ENCODE measurements around the gene GNAQ. TPM values are rescaled to one million over a fixed set of nuclear protein-coding genes. Genes with fewer than 3 reads are reported as not detected.

GNAQ gene
- total RNA-seq, 2 experiments from 2014 or later, result 17.6 to 24.2 TPM

GRCh38 chr9:77935974-77936373, 95.6 kb downstream of the GNAQ start:
- ATAC-seq (no peak), DNase-seq (no peak)
- no peak overlapping the region for H3K27ac Mint-ChIP-seq
- no peak overlapping the region for H3K4me3 Mint-ChIP-seq
- H3K27me3 Mint-ChIP-seq, result no peaks in the 10 kb centered on the region
- no peaks in the 10 kb centered on the region for H3K36me3 Mint-ChIP-seq
- CTCF ChIA-PET, result no interaction called here
- H3K9me3 Mint-ChIP-seq (ENCODE audit: low read depth), result no peaks in the 10 kb centered on the region
- H3K4me1 Mint-ChIP-seq, result no peaks in the 10 kb centered on the region

- CTCF ChIA-PET, result no interaction called here
- no peak overlapping the region for H3K27ac Mint-ChIP-seq
- no peaks in the 10 kb centered on the region for H3K9me3 Mint-ChIP-seq (ENCODE audit: low read depth)
- ATAC-seq, result no peak
- H3K4me1 Mint-ChIP-seq, result no peaks in the 10 kb centered on the region
- H3K36me3 Mint-ChIP-seq, result no peaks in the 10 kb centered on the region
- H3K27me3 Mint-ChIP-seq, result no peaks in the 10 kb centered on the region
- DNase-seq, result no peak
- H3K4me3 Mint-ChIP-seq, result no peak overlapping the region
Observed at GRCh38 chr9:77935211-77935610, 96.4 kb downstream of the GNAQ start.

DNA sequence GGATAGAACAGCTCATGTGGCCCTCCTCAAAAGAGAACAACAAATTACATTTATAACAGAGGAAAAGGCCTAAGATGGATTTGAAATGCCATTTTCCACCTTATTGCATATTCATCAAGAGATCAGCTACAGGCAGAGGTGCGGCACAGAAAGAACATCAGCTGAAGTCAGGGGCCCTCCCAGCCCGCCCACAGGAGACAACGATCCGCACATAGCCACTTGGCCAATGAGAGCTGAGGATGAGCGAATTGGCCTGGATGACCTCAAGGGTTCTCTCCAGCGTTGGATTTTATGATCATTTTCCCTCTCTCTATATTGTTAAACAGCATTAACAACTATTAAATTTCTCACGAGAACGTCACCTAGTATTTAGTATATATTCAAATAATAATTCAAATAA, 97.6 kb downstream of the GNAQ start:
- CTCF ChIA-PET, result no interaction called here
- Mint-ChIP-seq H3K27ac (no peak overlapping the region), H3K4me1 (no peaks in the 10 kb centered on the region)

GRCh38 chr9:77933019-77933418, 98.6 kb downstream of the GNAQ start:
- Mint-ChIP-seq H3K4me1 (no peaks in the 10 kb centered on the region), H3K4me3 (no peak overlapping the region), H3K27me3 (no peaks in the 10 kb centered on the region), H3K9me3 (ENCODE audit: low read depth) (no peaks in the 10 kb centered on the region), H3K27ac (no peak overlapping the region), H3K36me3 (no peaks in the 10 kb centered on the region)
- CTCF ChIA-PET, result no interaction called here
- no peak for DNase-seq
- no peak for ATAC-seq

More for the DNA sequence above, 97.6 kb downstream of the GNAQ start:
- no peaks in the 10 kb centered on the region for H3K27me3 Mint-ChIP-seq
- DNase-seq (no peak), ATAC-seq (no peak)
- H3K4me3 Mint-ChIP-seq, result no peak overlapping the region
- H3K36me3 Mint-ChIP-seq, result no peaks in the 10 kb centered on the region
- H3K9me3 Mint-ChIP-seq (ENCODE audit: low read depth), result no peaks in the 10 kb centered on the region

GRCh38 chr9:77929942-77930341, 101.7 kb downstream of the GNAQ start:
- Mint-ChIP-seq H3K4me3 (no peak overlapping the region), H3K4me1 (peaks cover 8% of the 10 kb centered on the region), H3K36me3 (peaks cover 2% of the 10 kb centered on the region), H3K27ac (no peak overlapping the region), H3K27me3 (no peaks in the 10 kb centered on the region), H3K9me3 (ENCODE audit: low read depth) (no peaks in the 10 kb centered on the region)
- CTCF ChIA-PET, result no interaction called here
- DNase-seq (no peak), ATAC-seq (no peak)

GRCh38 chr9:77927265-77927664, 104.3 kb downstream of the GNAQ start:
- Mint-ChIP-seq H3K4me1 (peaks cover 8% of the 10 kb centered on the region), H3K9me3 (ENCODE audit: low read depth) (no peaks in the 10 kb centered on the region), H3K27me3 (no peaks in the 10 kb centered on the region), H3K36me3 (peaks cover 3% of the 10 kb centered on the region), H3K4me3 (no peak overlapping the region), H3K27ac (no peak overlapping the region)
- no peak for ATAC-seq
- DNase-seq, result no peak
- CTCF ChIA-PET, result no interaction called here

DNA sequence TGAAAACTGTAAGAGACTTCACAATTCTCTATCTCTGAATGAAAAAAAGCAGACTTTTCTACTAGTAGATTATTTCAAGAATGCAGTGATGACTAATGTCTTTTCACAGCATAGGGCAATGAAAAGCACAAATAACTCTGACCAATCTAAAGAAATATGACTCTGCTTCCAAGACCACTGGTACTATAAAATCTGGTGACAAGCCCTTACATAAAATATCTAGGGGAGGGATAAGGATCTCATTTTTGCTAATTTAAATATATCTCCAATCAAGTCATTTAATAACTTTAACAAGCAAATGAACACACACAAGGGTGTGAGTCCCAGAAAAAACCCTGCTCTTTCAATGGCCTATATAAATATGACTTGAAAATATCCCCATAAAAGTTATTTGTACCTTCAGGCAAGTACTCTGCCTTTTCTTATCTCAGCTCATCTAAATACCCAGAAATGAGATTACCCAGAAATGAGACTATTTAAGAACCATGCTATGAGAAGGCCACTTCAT, 105.2 kb downstream of the GNAQ start:
- Mint-ChIP-seq H3K4me3 (no peak overlapping the region), H3K27me3 (no peaks in the 10 kb centered on the region), H3K4me1 (peaks cover 8% of the 10 kb centered on the region), H3K9me3 (ENCODE audit: low read depth) (no peaks in the 10 kb centered on the region), H3K27ac (no peak overlapping the region), H3K36me3 (peaks cover 5% of the 10 kb centered on the region)
- DNase-seq (no peak), ATAC-seq (no peak)
- CTCF ChIA-PET, result no interaction called here

DNA sequence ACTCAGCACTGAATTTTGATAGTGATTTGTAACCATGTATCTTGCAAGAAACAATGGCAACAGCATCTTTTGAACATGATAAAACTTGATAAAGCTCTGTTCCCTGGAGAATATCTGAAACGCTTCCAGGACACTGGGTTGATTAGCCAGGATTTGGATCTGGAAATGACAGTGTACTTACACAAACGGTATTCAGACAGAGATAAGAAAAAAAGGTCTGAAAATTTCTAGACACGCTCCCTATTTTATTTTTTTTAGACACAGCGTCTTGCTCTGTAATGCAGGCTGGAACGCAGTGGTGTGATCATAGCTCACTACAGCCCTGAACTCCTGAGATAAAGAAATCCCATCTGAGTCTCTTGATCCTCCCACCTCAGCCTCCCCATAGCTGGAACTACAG, 109.0 kb downstream of the GNAQ start:
- CTCF ChIA-PET, result interaction anchor here (0.5 kb wide), 1 partner anchor 55 kb away, joined by 3 read pairs; no protein-coding TSS in a partner anchor
- DNase-seq, result no peak
- Mint-ChIP-seq H3K4me1 (peaks cover 8% of the 10 kb centered on the region), H3K27ac (no peak overlapping the region), H3K9me3 (ENCODE audit: low read depth) (no peaks in the 10 kb centered on the region), H3K27me3 (no peaks in the 10 kb centered on the region), H3K36me3 (peaks cover 7% of the 10 kb centered on the region), H3K4me3 (no peak overlapping the region)
- no peak for ATAC-seq

DNA sequence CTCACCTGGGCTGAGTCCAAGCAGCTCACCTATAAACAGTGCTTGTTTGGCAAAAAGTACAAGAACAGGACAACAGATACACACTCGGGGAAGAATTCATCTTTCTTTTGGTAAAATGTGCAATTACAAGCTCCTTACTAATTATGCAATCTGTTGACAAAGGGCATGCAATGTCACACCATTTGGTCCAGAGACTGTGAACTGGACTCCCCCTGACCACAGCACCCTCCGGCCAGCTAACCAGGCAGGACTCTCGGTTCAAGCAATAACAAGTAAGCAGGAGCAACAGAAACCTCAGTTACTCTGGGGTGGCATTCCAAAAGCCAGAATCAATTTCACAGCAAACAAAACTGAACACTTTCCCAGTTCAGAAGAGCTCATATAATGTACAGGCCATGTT, 113.8 kb downstream of the GNAQ start:
- CTCF ChIA-PET, result interaction anchor here (0.9 to 1.6 kb wide), 2 partner anchors 59 to 76 kb away, joined by 3 read pairs; no protein-coding TSS in a partner anchor
- Mint-ChIP-seq H3K27me3 (no peaks in the 10 kb centered on the region), H3K4me3 (no peak overlapping the region), H3K4me1 (peaks cover 14% of the 10 kb centered on the region), H3K36me3 (peaks cover 12% of the 10 kb centered on the region), H3K27ac (no peak overlapping the region), H3K9me3 (ENCODE audit: low read depth) (no peaks in the 10 kb centered on the region)
- ATAC-seq (no peak), DNase-seq (no peak)

- no peaks in the 10 kb centered on the region for H3K9me3 Mint-ChIP-seq (ENCODE audit: low read depth)
- no peak overlapping the region for H3K27ac Mint-ChIP-seq
- H3K4me3 Mint-ChIP-seq, result no peak overlapping the region
- no peaks in the 10 kb centered on the region for H3K27me3 Mint-ChIP-seq
- DNase-seq (no peak), ATAC-seq (no peak)
- peaks cover 14% of the 10 kb centered on the region for H3K4me1 Mint-ChIP-seq
- CTCF ChIA-PET, result no interaction called here
- peaks cover 14% of the 10 kb centered on the region for H3K36me3 Mint-ChIP-seq
Observed at GRCh38 chr9:77916820-77917219, 114.8 kb downstream of the GNAQ start.

DNA sequence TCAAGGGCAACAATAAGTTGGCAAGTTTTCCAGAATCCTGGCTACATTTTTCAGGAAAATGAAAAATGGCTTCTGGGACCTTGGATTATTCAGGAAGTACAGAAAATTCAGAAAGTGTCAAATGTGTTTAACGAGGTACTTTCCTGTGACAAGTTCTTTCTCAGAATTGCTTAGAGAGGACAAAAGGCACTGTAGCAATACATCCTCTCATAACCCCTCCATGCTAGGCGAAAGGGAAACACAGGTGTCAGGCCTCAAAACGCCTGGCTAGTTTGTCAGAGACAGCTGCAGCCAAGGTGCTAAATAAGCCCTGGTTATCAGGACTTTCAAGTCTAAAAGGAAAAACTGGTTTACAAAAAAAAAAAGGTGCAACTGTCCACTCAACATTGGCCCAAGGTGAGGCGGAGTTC, 115.2 kb downstream of the GNAQ start:
- no peaks in the 10 kb centered on the region for H3K27me3 Mint-ChIP-seq
- CTCF ChIA-PET, result no interaction called here
- H3K9me3 Mint-ChIP-seq (ENCODE audit: low read depth), result no peaks in the 10 kb centered on the region
- H3K4me1 Mint-ChIP-seq, result peaks cover 14% of the 10 kb centered on the region
- peak overlapping the region; percentile 12 for H3K27ac Mint-ChIP-seq
- peaks cover 16% of the 10 kb centered on the region for H3K36me3 Mint-ChIP-seq
- DNase-seq (no peak), ATAC-seq (no peak)
- no peak overlapping the region for H3K4me3 Mint-ChIP-seq

- ATAC-seq, result no peak
- CTCF ChIA-PET, result no interaction called here
- H3K4me3 Mint-ChIP-seq, result no peak overlapping the region
- peaks cover 14% of the 10 kb centered on the region for H3K4me1 Mint-ChIP-seq
- no peaks in the 10 kb centered on the region for H3K27me3 Mint-ChIP-seq
- no peaks in the 10 kb centered on the region for H3K9me3 Mint-ChIP-seq (ENCODE audit: low read depth)
- no peak for DNase-seq
- H3K27ac Mint-ChIP-seq, result no peak overlapping the region
- peaks cover 19% of the 10 kb centered on the region for H3K36me3 Mint-ChIP-seq
Observed at GRCh38 chr9:77915744-77916143, 115.9 kb downstream of the GNAQ start.

- Mint-ChIP-seq H3K4me3 (no peak overlapping the region), H3K9me3 (ENCODE audit: low read depth) (no peaks in the 10 kb centered on the region), H3K27me3 (no peaks in the 10 kb centered on the region), H3K36me3 (peaks cover 24% of the 10 kb centered on the region), H3K27ac (no peak overlapping the region), H3K4me1 (peaks cover 39% of the 10 kb centered on the region)
- CTCF ChIA-PET, result no interaction called here
- DNase-seq (no peak), ATAC-seq (no peak)
Observed at GRCh38 chr9:77912895-77913693, 118.5 kb downstream of the GNAQ start.

- Mint-ChIP-seq H3K4me3 (no peak overlapping the region), H3K27ac (no peak overlapping the region), H3K4me1 (peaks cover 44% of the 10 kb centered on the region), H3K9me3 (ENCODE audit: low read depth) (no peaks in the 10 kb centered on the region), H3K36me3 (peaks cover 28% of the 10 kb centered on the region), H3K27me3 (no peaks in the 10 kb centered on the region)
- no peak for DNase-seq
- CTCF ChIA-PET, result no interaction called here
- no peak for ATAC-seq
Observed at GRCh38 chr9:77911928-77912327, 119.7 kb downstream of the GNAQ start.
